ENCODE data around the gene ZBTB7B. TPM values are rescaled to one million over a fixed set of nuclear protein-coding genes. Genes with fewer than 3 reads are reported as not detected.
A peak's percentile ranks its signal among the peaks of the same experiment; 100 is the strongest.

The ZBTB7B gene
- total RNA-seq, 2 experiments from 2014 or later: 124 to 125 TPM

DNA sequence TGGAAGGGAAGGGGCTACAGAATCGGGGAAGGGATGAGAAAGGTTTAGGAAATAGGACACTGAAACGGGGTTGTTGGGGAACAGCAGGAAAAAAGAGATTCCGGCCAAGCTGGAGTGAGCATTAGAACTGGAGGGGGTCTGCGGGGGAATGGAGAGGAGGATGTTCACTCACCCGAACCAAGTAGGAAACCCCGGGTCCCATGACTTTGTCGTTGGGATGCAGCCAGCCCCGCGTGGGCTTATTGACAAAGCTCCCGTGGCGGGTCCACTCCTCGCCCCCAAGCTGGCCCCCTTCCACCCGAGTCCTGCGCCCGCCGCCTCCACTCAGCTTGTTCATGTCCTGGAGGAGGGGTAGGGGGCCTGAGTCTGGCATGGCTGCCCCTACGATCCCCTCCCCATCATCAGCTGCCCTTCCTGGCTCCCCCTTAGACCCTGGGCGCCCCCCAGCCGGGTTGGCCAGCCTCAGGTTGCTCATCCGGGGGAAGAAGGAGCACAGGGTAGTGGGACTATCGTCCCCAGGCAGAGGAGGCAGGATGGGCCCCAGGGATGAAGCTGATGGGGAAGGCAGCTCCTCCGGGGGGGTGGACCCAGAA is 32.6 kb upstream of the ZBTB7B start:
- Mint-ChIP-seq H3K27ac (peak overlapping the region; percentile 28), H3K36me3 (peaks cover 6% of the 10 kb centered on the region), H3K4me1 (ENCODE audit: low read depth) (peaks cover 31% of the 10 kb centered on the region), H3K9me3 (no peaks in the 10 kb centered on the region), H3K4me3 (no peak overlapping the region), H3K27me3 (no peaks in the 10 kb centered on the region)
- ChIA-PET CTCF (interaction anchor here (0.6 to 12.9 kb wide), 9 partner anchors 8 to 92 kb away, joined by 3 to 80 read pairs (median 5); partner anchors contain the start of genes ADAM15, PBXIP1 and PYGO2), POLR2A (interaction anchor here (0.6 kb wide), 1 partner anchor 15 kb away, joined by 6 read pairs; no protein-coding TSS in a partner anchor)
- DNase-seq: no peak
- intact Hi-C loops (cut with micrococcal nuclease): no loop called here

GRCh38 chr1:154970631-154971340 is 31.8 kb upstream of the ZBTB7B start, which contains the start of gene SHC1:
Gene SHC1, minus strand, starts transcription at chr1:154970747. Its CDS starts 221 bp downstream, at chr1:154970526.
- Mint-ChIP-seq H3K4me3 (peak within 1 kb of the TSS; percentile 25), H3K36me3 (peaks cover 6% of the 10 kb centered on the region), H3K27ac (peak within 1 kb of the TSS; percentile 82), H3K9me3 (no peaks in the 10 kb centered on the region), H3K4me1 (ENCODE audit: low read depth) (peaks cover 31% of the 10 kb centered on the region), H3K27me3 (no peaks in the 10 kb centered on the region)
- intact Hi-C loops (cut with micrococcal nuclease): no loop called here
- CTCF ChIA-PET: interaction anchor here (0.8 to 12.9 kb wide), 9 partner anchors 9 to 91 kb away, joined by 3 to 80 read pairs (median 5); partner anchors contain the start of genes ADAM15, PBXIP1 and PYGO2
- DNase-seq: peak; percentile 64
- POLR2A ChIA-PET: interaction anchor here (1.3 kb wide), 1 partner anchor 10 kb away, joined by 6 read pairs; the partner anchor contains the start of gene PYGO2

GRCh38 chr1:154971341-154971998 is 31.1 kb upstream of the ZBTB7B start:
- peaks cover 31% of the 10 kb centered on the region for H3K4me1 Mint-ChIP-seq (ENCODE audit: low read depth)
- intact Hi-C loops (cut with micrococcal nuclease): no loop called here
- H3K36me3 Mint-ChIP-seq: peaks cover 6% of the 10 kb centered on the region
- POLR2A ChIA-PET: interaction anchor here (1.3 kb wide), 1 partner anchor 10 kb away, joined by 6 read pairs; the partner anchor contains the start of gene PYGO2
- H3K27me3 Mint-ChIP-seq: no peaks in the 10 kb centered on the region
- CTCF ChIA-PET: interaction anchor here (0.7 to 12.9 kb wide), 7 partner anchors 10 to 201 kb away, joined by 3 to 80 read pairs (median 3); partner anchors contain the start of genes KRTCAP2 and PYGO2
- peak overlapping the region; percentile 82 for H3K27ac Mint-ChIP-seq
- H3K4me3 Mint-ChIP-seq: peak overlapping the region; percentile 25
- H3K9me3 Mint-ChIP-seq: no peaks in the 10 kb centered on the region
- no peak for DNase-seq

DNA sequence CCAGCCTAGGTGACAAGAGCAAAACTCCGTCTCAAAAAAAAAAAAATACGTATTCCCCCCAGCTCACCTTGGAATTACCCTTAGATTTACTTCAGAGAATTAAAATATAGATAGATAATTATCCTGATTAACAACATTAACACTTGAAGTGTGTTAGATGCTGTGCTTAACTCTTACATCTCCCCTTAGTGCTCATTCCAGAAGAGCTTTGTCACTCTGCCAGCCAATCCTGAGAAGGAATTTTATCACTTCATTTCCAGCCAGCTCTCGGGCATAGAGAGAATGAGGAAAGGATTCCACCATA is 30.4 kb upstream of the ZBTB7B start:
- POLR2A ChIA-PET: interaction anchor here (3.1 kb wide), 1 partner anchor 11 kb away, joined by 15 read pairs; the partner anchor contains the start of gene PYGO2
- Mint-ChIP-seq H3K4me1 (ENCODE audit: low read depth) (peaks cover 31% of the 10 kb centered on the region), H3K27ac (peak overlapping the region; percentile 62), H3K27me3 (no peaks in the 10 kb centered on the region), H3K4me3 (no peak overlapping the region), H3K36me3 (peaks cover 7% of the 10 kb centered on the region), H3K9me3 (no peaks in the 10 kb centered on the region)
- CTCF ChIA-PET: interaction anchor here (0.7 to 12.9 kb wide), 5 partner anchors 11 to 201 kb away, joined by 3 to 80 read pairs (median 3); partner anchors contain the start of genes KRTCAP2 and PYGO2
- no peak for DNase-seq
- intact Hi-C loops (cut with micrococcal nuclease): no loop called here

- intact Hi-C loops (cut with micrococcal nuclease): no loop called here
- H3K4me3 Mint-ChIP-seq: no peak overlapping the region
- CTCF ChIA-PET: interaction anchor here (1.1 to 12.9 kb wide), 9 partner anchors 8 to 119 kb away, joined by 3 to 80 read pairs (median 8); partner anchors contain the start of genes ADAM15, FLAD1, PBXIP1 and PYGO2
- H3K27ac Mint-ChIP-seq: peak overlapping the region; percentile 62
- H3K9me3 Mint-ChIP-seq: no peaks in the 10 kb centered on the region
- H3K36me3 Mint-ChIP-seq: peaks cover 11% of the 10 kb centered on the region
- POLR2A ChIA-PET: interaction anchor here (0.7 to 3.2 kb wide), 6 partner anchors 8 to 32 kb away, joined by 3 to 27 read pairs (median 12); partner anchors contain the start of genes FLAD1, PBXIP1 and PYGO2
- no peaks in the 10 kb centered on the region for H3K27me3 Mint-ChIP-seq
- H3K4me1 Mint-ChIP-seq (ENCODE audit: low read depth): peaks cover 32% of the 10 kb centered on the region
- no peak for DNase-seq
Observed at GRCh38 chr1:154972517-154973343, 29.9 kb upstream of the ZBTB7B start.

DNA sequence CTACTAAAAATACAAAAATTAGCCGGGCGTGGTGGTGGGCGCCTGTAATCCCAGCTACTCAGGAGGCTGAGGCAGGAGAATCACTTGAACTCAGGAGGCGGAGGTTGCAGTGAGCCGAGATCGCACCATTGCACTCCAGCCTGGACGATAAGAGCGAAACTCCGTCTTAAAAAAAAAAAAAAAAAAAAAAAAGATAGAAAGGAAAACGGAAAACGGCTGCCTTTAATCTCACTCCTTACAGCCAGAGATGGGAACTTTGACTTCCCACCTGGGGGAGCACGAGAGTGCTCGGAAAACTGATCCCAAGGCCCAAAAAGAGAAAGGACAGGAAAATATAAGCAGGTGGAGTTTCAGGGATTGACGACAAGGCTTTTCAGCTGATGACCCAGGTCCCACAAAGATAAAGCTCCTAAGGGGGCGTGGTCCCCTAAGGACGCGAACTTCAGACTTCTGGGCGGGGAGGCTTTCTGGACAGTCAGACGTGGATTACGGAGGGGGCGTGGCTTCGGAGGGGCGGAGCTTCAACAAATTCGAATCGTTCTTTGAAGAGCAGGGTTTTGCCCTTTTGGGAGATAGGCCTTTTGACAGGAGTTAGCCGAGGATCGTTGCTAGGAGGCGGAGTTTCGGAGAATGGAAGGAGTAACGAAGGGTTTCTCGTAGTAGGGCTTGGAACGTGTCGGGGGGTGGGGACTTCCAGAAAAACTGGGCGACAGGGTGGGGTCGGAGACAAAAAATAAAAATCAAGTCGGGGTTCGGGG is 29.1 kb upstream of the ZBTB7B start:
- DNase-seq: peak; percentile 98
- Mint-ChIP-seq H3K27ac (peak overlapping the region; percentile 62), H3K4me1 (ENCODE audit: low read depth) (peaks cover 34% of the 10 kb centered on the region), H3K4me3 (no peak overlapping the region), H3K36me3 (peaks cover 13% of the 10 kb centered on the region), H3K27me3 (no peaks in the 10 kb centered on the region), H3K9me3 (no peaks in the 10 kb centered on the region)
- intact Hi-C loops (cut with micrococcal nuclease): loop anchor here (1.0 to 2.0 kb wide), 8 partner anchors 10 to 415 kb away; partner anchors contain the start of genes ADAM15, FLAD1, PYGO2 and UBE2Q1
- ChIA-PET CTCF (interaction anchor here (1.0 to 12.9 kb wide), 11 partner anchors 9 to 111 kb away, joined by 3 to 80 read pairs (median 8); partner anchors contain the start of genes ADAM15, FLAD1, PBXIP1 and PYGO2), POLR2A (interaction anchor here (0.7 to 3.2 kb wide), 10 partner anchors 8 to 44 kb away, joined by 3 to 27 read pairs (median 9); partner anchors contain the start of genes FLAD1, LENEP, PBXIP1 and PMVK)

GRCh38 chr1:154974102-154974807 is 28.3 kb upstream of the ZBTB7B start, which contains the start of gene CKS1B:
Gene CKS1B, plus strand, starts transcription at chr1:154974681. Its CDS starts 65 bp downstream, at chr1:154974746.
- Mint-ChIP-seq H3K27me3 (no peaks in the 10 kb centered on the region), H3K4me3 (no peak within 1 kb of the TSS), H3K4me1 (ENCODE audit: low read depth) (peaks cover 30% of the 10 kb centered on the region), H3K36me3 (peaks cover 17% of the 10 kb centered on the region), H3K27ac (no peak within 1 kb of the TSS), H3K9me3 (no peaks in the 10 kb centered on the region)
- DNase-seq: peak; percentile 98
- ChIA-PET POLR2A (interaction anchor here (0.9 to 3.2 kb wide), 13 partner anchors 9 to 414 kb away, joined by 3 to 27 read pairs (median 6); partner anchors contain the start of genes FLAD1, LENEP, PBXIP1 and PMVK), CTCF (interaction anchor here (0.9 to 12.9 kb wide), 12 partner anchors 9 to 111 kb away, joined by 3 to 80 read pairs (median 8); partner anchors contain the start of genes ADAM15, FLAD1, PBXIP1 and PYGO2)
- intact Hi-C loops (cut with micrococcal nuclease): loop anchor here (1.0 to 2.0 kb wide), 8 partner anchors 9 to 416 kb away; partner anchors contain the start of genes ADAM15, FLAD1, PYGO2 and UBE2Q1

- H3K27ac Mint-ChIP-seq: no peak overlapping the region
- H3K4me3 Mint-ChIP-seq: no peak overlapping the region
- peak; percentile 97 for DNase-seq
- peaks cover 20% of the 10 kb centered on the region for H3K36me3 Mint-ChIP-seq
- ChIA-PET POLR2A (interaction anchor here (1.0 to 3.2 kb wide), 12 partner anchors 9 to 415 kb away, joined by 3 to 27 read pairs (median 7); partner anchors contain the start of genes FLAD1, LENEP, PBXIP1 and PMVK), CTCF (interaction anchor here (0.9 to 12.9 kb wide), 9 partner anchors 9 to 98 kb away, joined by 3 to 80 read pairs (median 11); partner anchors contain the start of genes ADAM15, FLAD1 and PYGO2)
- H3K4me1 Mint-ChIP-seq (ENCODE audit: low read depth): peaks cover 25% of the 10 kb centered on the region
- no peaks in the 10 kb centered on the region for H3K27me3 Mint-ChIP-seq
- H3K9me3 Mint-ChIP-seq: no peaks in the 10 kb centered on the region
- intact Hi-C loops (cut with micrococcal nuclease): loop anchor here (1.0 to 2.0 kb wide), 8 partner anchors 8 to 417 kb away; partner anchors contain the start of genes ADAM15, FLAD1, PYGO2 and UBE2Q1
Observed at GRCh38 chr1:154974808-154975408, 27.7 kb upstream of the ZBTB7B start.

Measured in activated CD4-positive, alpha-beta memory T cell treated with anti-CD3 and anti-CD28 coated beads for 36 hours (primary cell).